K562 (cell line): ENCODE results near the gene TSSK1B. TPM values are rescaled to one million over a fixed set of nuclear protein-coding genes. Genes with fewer than 3 reads are reported as not detected.

ENCODE experiments used
- ATF1 ChIP-seq, 2 experiments: fragments of 450-650 bp in 1 of 2; IDR thresholded peaks; 2 replicates each; pipeline ENCODE4 v1.6.1; 2016; ENCODE audit warnings: missing compliant biosample characterization in 1 of 2, missing genetic modification characterization in 1 of 2
- CXXC5 ChIP-seq: fragments of 250-450 bp; sonication (Bioruptor Pico); IDR thresholded peaks from 2 replicates; pipeline ENCODE4 v1.8.0; 2022; ENCODE audit warnings: inconsistent platforms, mild to moderate bottlenecking, moderate library complexity
- GATAD2B ChIP-seq: fragments of 450-650 bp; IDR thresholded peaks from 2 replicates; pipeline ENCODE4 v1.6.1; 2017; ENCODE audit warnings: mild to moderate bottlenecking, borderline replicate concordance
- LARP7 ChIP-seq: fragments of 450-650 bp; IDR thresholded peaks from 2 replicates; pipeline ENCODE4 v1.6.1; 2016
- MYNN ChIP-seq, 2 experiments: sonication (generic); formaldehyde crosslinking in 1 of 2; IDR thresholded peaks; 2 replicates each; pipeline versions ENCODE4 v1.5.0 to v1.6.1; 2016 to 2020; ENCODE audit warnings: antibody characterized with exemption in 1 of 2, missing genetic modification reagents in 1 of 2
- SRSF9 ChIP-seq: fragments of 200-400 bp; formaldehyde crosslinking; IDR thresholded peaks from 2 replicates; pipeline ENCODE4 v1.6.1; 2017; ENCODE audit warnings: low read depth, low read length, borderline replicate concordance
- STAT6 ChIP-seq: sonication (generic); formaldehyde crosslinking; IDR thresholded peaks from 2 replicates; pipeline ENCODE4 v1.8.1; 2023; ENCODE audit warnings: mild to moderate bottlenecking, missing genetic modification reagents
- ZBTB2 ChIP-seq: fragments of 450-650 bp; IDR thresholded peaks from 2 replicates; pipeline ENCODE4 v1.6.1; 2016; ENCODE audit warnings: antibody characterized with exemption
- ZNF696 ChIP-seq: fragments of 250-450 bp; sonication (Bioruptor Pico); conservative IDR thresholded peaks from 2 replicates; pipeline ENCODE4 v1.4.0; 2020; ENCODE audit warnings: mild to moderate bottlenecking, moderate library complexity
- ZNF830 ChIP-seq: fragments of 250-450 bp; sonication (Bioruptor Pico); IDR thresholded peaks from 2 replicates; pipeline ENCODE4 v1.5.0; 2021; ENCODE audit warnings: mild to moderate bottlenecking
- polyA plus RNA-seq, 8 experiments: library from polyadenylated mRNA; depleted of rRNA in 4 of 8; stranded (reverse) in 5 of 8; unstranded in 3 of 8; fragments of >200 nt; fragmentation: Nextera tagmentation in 2 of 8; fragmentation: Illumina TruSeq in 1 of 8; extraction: Ambion mirVana in 2 of 8; extraction: Trizol in 1 of 8; gene quantifications; 2 replicates each; pipeline versions ENCODE4 v1.2.1 to v1.2.3, GENCODE V29; 2011 to 2014; ENCODE audit warnings: inconsistent platforms in 1 of 8, missing spikeins in 1 of 8
- total RNA-seq, 7 experiments: library from RNA; depleted of rRNA in 6 of 7; stranded (reverse); fragments of >200 nt in 6 of 7; fragmentation: Illumina TruSeq in 2 of 7; extraction: Trizol in 2 of 7; gene quantifications; 2 replicates each; pipeline versions ENCODE4 v1.2.1 to v1.2.3, GENCODE V29; 2011 to 2021; ENCODE audit warnings: low replicate concordance in 1 of 7

Gene TSSK1B
- total and polyA plus RNA-seq, 9 of the 15 experiments (the other 6 are each of a cell fraction or from before 2014, with no cell fraction given), result not detected

GRCh38 chr5:113384782-113385285 is 50.0 kb downstream of the TSSK1B start (continued):
- no peak for TF ChIP-seq ZNF830 (CRISPR knock-in tag)
- no peak for TF ChIP-seq ZBTB2
- no peak for TF ChIP-seq LARP7
- no peak for TF ChIP-seq SRSF9
- TF ChIP-seq STAT6 (CRISPR knock-in tag), result no peak
- TF ChIP-seq MYNN (IDR thresholded peaks at IDR 0.05), result no peak
- TF ChIP-seq MYNN (CRISPR knock-in tag; IDR thresholded peaks at IDR 0.05), result no peak
- no peak for TF ChIP-seq GATAD2B
- TF ChIP-seq ATF1 (CRISPR knock-in tag; IDR thresholded peaks at IDR 0.05), result no peak
- TF ChIP-seq ATF1 (tag; IDR thresholded peaks at IDR 0.05), result no peak
- no peak for TF ChIP-seq CXXC5 (CRISPR knock-in tag)
- TF ChIP-seq ZNF696 (CRISPR knock-in tag), result no peak
